ENCODE measurements around the gene C10orf67.
"Not testable (repeated sequence)": the region's sequence is repeated elsewhere in the genome, so short reads cannot be mapped to it uniquely, and the experiment has no call there.

DNA sequence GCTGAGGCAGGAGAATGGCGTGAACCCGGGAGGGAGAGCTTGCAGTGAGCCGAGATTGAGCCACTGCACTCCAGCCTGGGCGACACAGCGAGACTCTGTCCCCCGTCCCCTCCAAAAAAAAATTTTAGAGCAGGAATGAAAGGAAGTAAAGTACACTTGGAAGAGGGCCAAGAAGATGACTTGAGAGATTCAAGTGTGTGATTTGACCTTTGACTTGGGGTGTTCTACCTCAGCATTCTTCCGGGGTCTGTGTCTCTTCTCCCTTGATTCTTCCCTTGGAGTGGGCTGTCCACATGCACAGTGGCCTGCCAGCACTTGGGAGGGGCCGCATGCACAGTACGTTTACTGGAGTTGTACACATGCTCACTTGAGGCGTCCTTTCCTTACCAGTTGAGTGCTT lies 45.8 kb upstream of the C10orf67 start:
- not testable (repeated sequence) for TF ChIP-seq CTCF, POLR2A (IDR thresholded peaks at IDR 0.05)

Measured in uterus (tissue), 2 donors.